Left renal pelvis (tissue), 4 donors: ENCODE results near the gene SPDL1. TPM values are rescaled to one million over a fixed set of nuclear protein-coding genes. Genes with fewer than 3 reads are reported as not detected.
"Not testable (repeated sequence)": the region's sequence is repeated elsewhere in the genome, so short reads cannot be mapped to it uniquely, and the experiment has no call there.

Experiments
- DNase-seq, 4 donors: peaks; one replicate each; pipeline ENCODE4 v3.0.0-alpha.2; 2013; ENCODE audit warnings: low read depth in 4 of 4, low spot score in 3 of 4
- polyA plus RNA-seq, 4 donors: library from polyadenylated mRNA; unstranded; fragments of 120-200 nt; gene quantifications; one replicate each; pipeline ENCODE4 v1.2.1, GENCODE V29; 2013; ENCODE audit not compliant: insufficient read length in 4 of 4

SPDL1 gene
- polyA plus RNA-seq, 4 donors = 30.3 to 44.1 (median 36.2) TPM

- no peak for DNase-seq
These were observed 14.1 kb upstream of the SPDL1 start for GRCh38 chr5:169569513-169569912.

- DNase-seq = no peak
These were observed 12.2 kb upstream of the SPDL1 start for GRCh38 chr5:169571355-169571754.

- DNase-seq = no peak
These were observed 9.4 kb upstream of the SPDL1 start for GRCh38 chr5:169574134-169574646.

- DNase-seq = no peak
These were observed 7.4 kb upstream of the SPDL1 start for GRCh38 chr5:169576181-169576598.

- no peak for DNase-seq
These were observed 5.6 kb upstream of the SPDL1 start for GRCh38 chr5:169577951-169578350.

GRCh38 chr5:169580964-169581363, 2.6 kb upstream of the SPDL1 start:
- DNase-seq = no peak

- DNase-seq = no peak
These were observed 1.9 kb upstream of the SPDL1 start for GRCh38 chr5:169581580-169582227.

GRCh38 chr5:169583101-169583423, 511 bp upstream of the SPDL1 start:
- DNase-seq = no peak

- DNase-seq = no peak
These were observed 1.5 kb downstream of the SPDL1 start for GRCh38 chr5:169584998-169585451.

GRCh38 chr5:169590602-169591001, 7.0 kb downstream of the SPDL1 start:
- DNase-seq = no peak

- no peak for DNase-seq
These were observed 8.1 kb downstream of the SPDL1 start for GRCh38 chr5:169591636-169592035.

GRCh38 chr5:169592937-169593650, 9.5 kb downstream of the SPDL1 start:
- no peak for DNase-seq

GRCh38 chr5:169595172-169595820, 11.7 kb downstream of the SPDL1 start:
- no peak for DNase-seq

- no peak for DNase-seq
These were observed 15.9 kb downstream of the SPDL1 start for GRCh38 chr5:169599451-169599850.

- DNase-seq = no peak
These were observed 19.0 kb downstream of the SPDL1 start for GRCh38 chr5:169602535-169602934.

GRCh38 chr5:169606279-169606678, 22.7 kb downstream of the SPDL1 start:
- DNase-seq = no peak

- no peak for DNase-seq
These were observed 24.3 kb downstream of the SPDL1 start for GRCh38 chr5:169607882-169608281.

- DNase-seq = no peak
These were observed 26.1 kb downstream of the SPDL1 start for GRCh38 chr5:169609716-169610115.

- DNase-seq = no peak
These were observed 27.0 kb downstream of the SPDL1 start for GRCh38 chr5:169610606-169611005.

- DNase-seq = no peak
These were observed 32.0 kb downstream of the SPDL1 start for GRCh38 chr5:169615561-169615960.

- not testable (repeated sequence) for DNase-seq
These were observed 40.7 kb downstream of the SPDL1 start for GRCh38 chr5:169624307-169624706.

- no peak for DNase-seq
These were observed 43.2 kb downstream of the SPDL1 start for GRCh38 chr5:169626779-169627178.
